NCI-H446 treated with DMSO at 0.1 percent for 48 hours (cell line): Measurements from ENCODE around the gene RUNX1.

ENCODE experiments used
- DNase-seq: peaks from one replicate; lab custom pipeline; 2025; lab: John Stamatoyannopoulos, UW

Gene RUNX1

GRCh38 chr21:34946385-34946840 lies 102.7 kb downstream of the RUNX1 start:
- DNase-seq: no peak

- no peak for DNase-seq
Measured at GRCh38 chr21:34945288-34945687, 103.8 kb downstream of the RUNX1 start.

GRCh38 chr21:34944015-34944755 lies 104.9 kb downstream of the RUNX1 start:
- DNase-seq: no peak

- no peak for DNase-seq
Measured at GRCh38 chr21:34942911-34943310, 106.2 kb downstream of the RUNX1 start.

GRCh38 chr21:34941162-34941561 lies 107.9 kb downstream of the RUNX1 start:
- DNase-seq: no peak

- DNase-seq: no peak
Measured at GRCh38 chr21:34939673-34940331, 109.3 kb downstream of the RUNX1 start.

- no peak for DNase-seq
Measured at GRCh38 chr21:34938089-34938764, 110.9 kb downstream of the RUNX1 start.

GRCh38 chr21:34936883-34937563 lies 112.1 kb downstream of the RUNX1 start:
- no peak for DNase-seq

GRCh38 chr21:34936371-34936789 lies 112.7 kb downstream of the RUNX1 start:
- DNase-seq: no peak

- DNase-seq: no peak
Measured at GRCh38 chr21:34935898-34936297, 113.2 kb downstream of the RUNX1 start.

- no peak for DNase-seq
Measured at GRCh38 chr21:34935452-34935851, 113.7 kb downstream of the RUNX1 start.

- no peak for DNase-seq
Measured at GRCh38 chr21:34934350-34934749, 114.8 kb downstream of the RUNX1 start.

- DNase-seq: no peak
Measured at GRCh38 chr21:34933609-34934335, 115.3 kb downstream of the RUNX1 start.

- no peak for DNase-seq
Measured at GRCh38 chr21:34932233-34932632, 116.9 kb downstream of the RUNX1 start.

- DNase-seq: no peak
Measured at GRCh38 chr21:34930971-34931370, 118.1 kb downstream of the RUNX1 start.

- no peak for DNase-seq
Measured at GRCh38 chr21:34928637-34929036, 120.5 kb downstream of the RUNX1 start.

- no peak for DNase-seq
Measured at GRCh38 chr21:34927992-34928391, 121.1 kb downstream of the RUNX1 start.

- DNase-seq: no peak
Measured at GRCh38 chr21:34926803-34927467, 122.2 kb downstream of the RUNX1 start.

- DNase-seq: no peak
Measured at GRCh38 chr21:34925597-34925996, 123.5 kb downstream of the RUNX1 start.

- no peak for DNase-seq
Measured at GRCh38 chr21:34924771-34925419, 124.2 kb downstream of the RUNX1 start.

- no peak for DNase-seq
Measured at GRCh38 chr21:34924194-34924593, 124.9 kb downstream of the RUNX1 start.
